ENCODE measurements around the gene ATRNL1. TPM values are rescaled to one million over a fixed set of nuclear protein-coding genes. Genes with fewer than 3 reads are reported as not detected.
A peak's percentile ranks its signal among the peaks of the same experiment; 100 is the strongest.

Gene ATRNL1
- polyA plus RNA-seq, 2 of the 4 experiments (the other 2 are of a cell fraction) = 0.13 to 0.34 TPM

DNA sequence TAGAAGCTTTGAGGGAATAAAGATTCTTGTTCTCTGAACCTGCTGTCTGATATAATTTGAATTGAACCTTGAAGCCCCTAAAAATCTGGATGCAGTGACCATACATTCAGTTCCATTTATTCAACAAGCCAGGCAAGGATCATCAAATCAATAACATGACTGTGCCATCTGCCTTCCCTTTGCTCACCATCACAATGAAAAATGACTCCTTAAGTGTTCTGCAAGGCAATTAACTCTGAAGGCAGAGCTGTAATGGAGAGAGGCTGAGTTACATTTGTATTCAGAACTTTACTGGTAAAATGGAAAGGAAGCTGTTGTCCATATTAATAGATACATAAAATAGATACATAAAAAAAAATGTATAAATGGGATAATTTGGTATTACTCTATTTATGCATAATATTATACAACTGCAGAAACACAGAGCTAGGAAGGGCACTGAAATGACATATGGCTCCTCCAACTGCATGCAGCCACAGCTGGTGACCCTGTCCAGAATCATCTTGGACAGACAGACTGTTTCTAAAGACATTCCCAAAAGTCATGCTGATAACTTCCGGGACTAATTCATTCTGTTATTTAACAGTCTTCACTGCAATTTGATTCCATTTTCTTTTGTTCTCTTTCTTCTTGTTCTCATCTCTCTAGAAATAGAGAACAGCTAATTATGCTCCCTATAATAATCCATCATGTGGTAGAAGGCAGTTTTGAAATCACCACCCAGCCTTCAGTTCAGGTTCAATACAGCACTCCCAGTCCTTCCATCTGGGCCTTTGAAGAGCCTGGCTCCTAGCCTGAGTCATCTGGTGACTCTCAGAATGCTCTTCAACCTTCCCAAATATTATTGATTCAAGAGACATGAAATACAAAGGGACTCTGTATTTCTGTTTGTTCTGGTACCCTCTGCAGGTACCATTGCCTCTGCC, 767.3 kb downstream of the ATRNL1 start:
- 63% methylated on average over 1 of the region's 1 CpG for WGBS (ENCODE audit: missing lambda C conversion rate)
- H3K4me2 ChIP-seq = no peak overlapping the region
- no peak for TF ChIP-seq SREBF2 (IDR thresholded peaks at IDR 0.05)
- TF ChIP-seq MYC (IDR thresholded peaks at IDR 0.05; ENCODE audit: borderline replicate concordance, low read length) = no peak
- no peak for TF ChIP-seq ZC3H11A (IDR thresholded peaks at IDR 0.05)
- no peak for TF ChIP-seq MAZ (IDR thresholded peaks at IDR 0.05; ENCODE audit: borderline replicate concordance, low read depth, low read length)
- TF ChIP-seq HOXB5 (CRISPR knock-in tag; IDR thresholded peaks at IDR 0.05) = no peak
- no peak for TF ChIP-seq FOXS1 (CRISPR knock-in tag; IDR thresholded peaks at IDR 0.05)
- TF ChIP-seq JUNB (IDR thresholded peaks at IDR 0.05) = no peak
- TF ChIP-seq POLR2AphosphoS2 (conservative IDR thresholded peaks at IDR 0.05; ENCODE audit: low read length) = no peak
- TF ChIP-seq JUN (IDR thresholded peaks at IDR 0.05) = no peak
- no peaks in the 10 kb centered on the region for H3K9me3 ChIP-seq
- no peak overlapping the region for H3K4me3 ChIP-seq
- ChIA-PET CTCF (interaction anchor here (0.9 kb wide), 1 partner anchor 22 kb away, joined by 3 read pairs; no protein-coding TSS in a partner anchor), POLR2A (no interaction called here)
- H3K27ac ChIP-seq = no peak overlapping the region
- no peak for DNase-seq (ENCODE audit: low read depth in 1 of 2, low spot score in 1 of 2)
- FAIRE-seq = no peak
- ATAC-seq = no peak
- peaks cover 10% of the 10 kb centered on the region; the same call in 2 of the 3 replicates for H3K4me1 ChIP-seq

DNA sequence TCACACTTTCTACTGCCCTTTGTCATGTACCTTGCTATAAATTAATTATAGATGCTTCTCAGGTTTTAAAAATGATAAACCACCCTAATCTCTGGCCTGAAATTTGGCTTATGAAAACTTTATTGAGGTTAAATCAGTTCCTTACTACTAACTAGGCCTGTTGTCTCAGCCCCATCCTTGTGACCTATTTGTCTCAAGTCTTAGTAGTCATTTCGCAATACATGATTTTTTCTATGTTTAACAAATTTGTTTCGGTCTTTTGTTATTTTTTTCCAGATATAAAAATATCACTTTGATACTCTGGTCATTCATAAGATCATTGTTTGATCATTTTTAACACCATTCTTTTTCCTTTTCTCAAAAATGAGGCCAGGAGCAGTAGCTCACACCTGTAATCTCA, 768.3 kb downstream of the ATRNL1 start:
- ATAC-seq (no peak), DNase-seq (ENCODE audit: low read depth in 1 of 2, low spot score in 1 of 2) (no peak), FAIRE-seq (no peak)
- TF ChIP-seq MAX (IDR thresholded peaks at IDR 0.05) = no peak
- no peak for TF ChIP-seq ELK1 (IDR thresholded peaks at IDR 0.05; ENCODE audit: low read depth, low read length)
- TF ChIP-seq, protein P1, sequence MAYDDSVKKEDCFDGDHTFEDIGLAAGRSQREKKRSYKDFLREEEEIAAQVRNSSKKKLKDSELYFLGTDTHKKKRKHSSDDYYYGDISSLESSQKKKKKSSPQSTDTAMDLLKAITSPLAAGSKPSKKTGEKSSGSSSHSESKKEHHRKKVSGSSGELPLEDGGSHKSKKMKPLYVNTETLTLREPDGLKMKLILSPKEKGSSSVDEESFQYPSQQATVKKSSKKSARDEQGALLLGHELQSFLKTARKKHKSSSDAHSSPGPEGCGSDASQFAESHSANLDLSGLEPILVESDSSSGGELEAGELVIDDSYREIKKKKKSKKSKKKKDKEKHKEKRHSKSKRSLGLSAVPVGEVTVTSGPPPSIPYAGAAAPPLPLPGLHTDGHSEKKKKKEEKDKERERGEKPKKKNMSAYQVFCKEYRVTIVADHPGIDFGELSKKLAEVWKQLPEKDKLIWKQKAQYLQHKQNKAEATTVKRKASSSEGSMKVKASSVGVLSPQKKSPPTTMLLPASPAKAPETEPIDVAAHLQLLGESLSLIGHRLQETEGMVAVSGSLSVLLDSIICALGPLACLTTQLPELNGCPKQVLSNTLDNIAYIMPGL (CRISPR knock-in tag; IDR thresholded peaks at IDR 0.05; ENCODE audit: borderline replicate concordance) = no peak
- no peak for TF ChIP-seq FOXS1 (CRISPR knock-in tag; IDR thresholded peaks at IDR 0.05)
- TF ChIP-seq EHMT2 (IDR thresholded peaks at IDR 0.05; ENCODE audit: low read depth) = no peak
- TF ChIP-seq PHF8 (IDR thresholded peaks at IDR 0.05; ENCODE audit: borderline replicate concordance, low read depth) = no peak
- no peak for TF ChIP-seq ZNF302 (CRISPR knock-in tag; IDR thresholded peaks at IDR 0.05)
- TF ChIP-seq CEBPB (IDR thresholded peaks at IDR 0.05) = peak; percentile 67 to 73; a peak in 3 of 4 replicates
- POLR2A ChIA-PET = no interaction called here
- Histone ChIP-seq H3K9me3 (no peaks in the 10 kb centered on the region), H3K4me1 (peaks cover 8% of the 10 kb centered on the region; the same call in 2 of the 3 replicates), H3K27ac (no peak overlapping the region), H3K4me2 (0 out of 3 replicates have a peak overlapping the region, but pooled peaks have one; percentile 16), H3K4me3 (no peak overlapping the region)
- whole genome bisulfite sequencing (ENCODE audit: missing lambda C conversion rate) = 62% methylated on average over 2 of the region's 2 CpGs
- CTCF ChIA-PET = no interaction called here

GRCh38 chr10:115861864-115862263, 768.7 kb downstream of the ATRNL1 start:
- WGBS (ENCODE audit: missing lambda C conversion rate) = 63% methylated on average over 1 of the region's 1 CpG
- Histone ChIP-seq H3K4me3 (no peak overlapping the region), H3K9me3 (no peaks in the 10 kb centered on the region), H3K27ac (no peak overlapping the region), H3K4me2 (0 out of 3 replicates have a peak overlapping the region, but pooled peaks have one; percentile 16), H3K4me1 (peaks cover 8% of the 10 kb centered on the region; the same call in 2 of the 3 replicates)
- ChIA-PET CTCF (no interaction called here), POLR2A (no interaction called here)
- peak in 1 of 2 experiments; percentile 36; a peak in 1 of 6 replicates for ATAC-seq
- FAIRE-seq = no peak
- TF ChIP-seq CBX8 (IDR thresholded peaks at IDR 0.05) (no peak), FOSL2 (IDR thresholded peaks at IDR 0.05) (no peak), FOSL2 (CRISPR knock-in tag; IDR thresholded peaks at IDR 0.05) (peak; percentile 60)
- peak; percentile 11 to 12 for DNase-seq (ENCODE audit: low read depth in 1 of 2, low spot score in 1 of 2)

Measured in A549 (cell line).